Measurements from ENCODE around the gene PTPRU. TPM values are rescaled to one million over a fixed set of nuclear protein-coding genes. Genes with fewer than 3 reads are reported as not detected.

The PTPRU gene
- total RNA-seq, 1 experiment from 2014 or later, result 40.7 TPM

DNA sequence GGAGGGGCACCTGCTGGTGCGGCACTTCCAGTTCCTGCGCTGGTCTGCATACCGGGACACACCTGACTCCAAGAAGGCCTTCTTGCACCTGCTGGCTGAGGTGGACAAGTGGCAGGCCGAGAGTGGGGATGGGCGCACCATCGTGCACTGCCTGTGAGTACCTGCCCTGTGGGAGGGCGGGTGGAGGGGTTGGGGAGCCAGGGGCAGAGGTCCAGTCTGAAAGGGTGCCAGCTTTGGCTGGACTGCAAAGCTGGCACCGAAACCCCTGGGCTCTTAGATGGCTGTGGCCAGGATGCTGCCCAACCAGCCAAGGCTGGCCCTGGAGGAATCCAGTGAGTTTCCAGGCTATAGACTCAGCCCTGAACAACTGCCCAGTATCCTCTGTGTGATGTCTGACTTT, 87.3 kb downstream of the PTPRU start:
- POLR2A ChIA-PET, result no interaction called here
- Histone ChIP-seq H3K27me3 (ENCODE audit: insufficient read depth, low read length) (no peaks in the 10 kb centered on the region), H3K4me3 (replicated peaks in 1 of 2; ENCODE audit: low read depth in 1 of 2, low read length in 2 of 2) (no peak overlapping the region), H3K9me3 (ENCODE audit: control insufficient read depth in 1 of 2, insufficient read depth in 1 of 2, low read depth in 1 of 2, low read length in 2 of 2) (no peaks in the 10 kb centered on the region), H3K4me1 (ENCODE audit: control insufficient read depth in 1 of 2, insufficient read depth in 2 of 2, low read length in 2 of 2) (peaks cover 0 to 6% of the 10 kb centered on the region in 2 experiments; a peak in 1 of 4 replicates), H2AFZ (ENCODE audit: low read depth, low read length, poor library complexity, severe bottlenecking) (no peak overlapping the region), H3K9ac (ENCODE audit: low read length) (no peak overlapping the region), H3K36me3 (ENCODE audit: control insufficient read depth in 1 of 2, insufficient read depth in 2 of 2, low read length in 2 of 2) (0 out of 4 replicates have a peak, but pooled peaks cover 2 to 3% of the 10 kb centered on the region in 2 experiments), H4K20me1 (ENCODE audit: insufficient read depth) (no peaks in the 10 kb centered on the region), H3K9me2 (ENCODE audit: insufficient read depth) (no peaks in the 10 kb centered on the region), H3K79me2 (ENCODE audit: insufficient read depth, low read length) (no peaks in the 10 kb centered on the region), H3K27ac (ENCODE audit: low read depth, low read length) (no peak overlapping the region), H3K4me2 (ENCODE audit: low read length) (no peak overlapping the region)
- intact Hi-C loops (cut with micrococcal nuclease), result no loop called here
- RAD21 ChIA-PET (ENCODE audit: low non-redundant PET in 1 of 2, low total read pairs in 2 of 2, uncharacterized antibody in 2 of 2, unreplicated experiment in 2 of 2), result no interaction called here
- no peak for ATAC-seq
- no peak for DNase-seq (ENCODE audit: low read depth, low spot score)
- no TSS peak for BruUV-seq (replicated peaks)
- TF ChIP-seq POLR2AphosphoS5 (IDR thresholded peaks at IDR 0.05; ENCODE audit: low read depth, low read length), result no peak
- TF ChIP-seq EZH2 (IDR thresholded peaks at IDR 0.05), result no peak
- TF ChIP-seq, protein P1, sequence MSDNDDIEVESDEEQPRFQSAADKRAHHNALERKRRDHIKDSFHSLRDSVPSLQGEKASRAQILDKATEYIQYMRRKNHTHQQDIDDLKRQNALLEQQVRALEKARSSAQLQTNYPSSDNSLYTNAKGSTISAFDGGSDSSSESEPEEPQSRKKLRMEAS (IDR thresholded peaks at IDR 0.05), result no peak
- no peak for TF ChIP-seq SP1 (IDR thresholded peaks at IDR 0.05; ENCODE audit: low read depth)
- no peak for TF ChIP-seq TCF7L2 (IDR thresholded peaks at IDR 0.05; ENCODE audit: borderline replicate concordance, extremely low read depth, insufficient read depth, insufficient read length)
- TF ChIP-seq YY1 (IDR thresholded peaks at IDR 0.05; ENCODE audit: extremely low read depth, insufficient replicate concordance, low read depth, low read length), result no peak
- no peak for TF ChIP-seq SIN3A (IDR thresholded peaks at IDR 0.05; ENCODE audit: low read depth)
- TF ChIP-seq CEBPB (IDR thresholded peaks at IDR 0.05; ENCODE audit: low read depth), result no peak
- no peak for TF ChIP-seq ELF1 (IDR thresholded peaks at IDR 0.05; ENCODE audit: borderline replicate concordance, low read depth)
- TF ChIP-seq CTCF (IDR thresholded peaks at IDR 0.05 in 2 of 3, conservative IDR thresholded peaks at IDR 0.05 in 1 of 3; ENCODE audit: borderline replicate concordance in 1 of 3, insufficient read depth in 1 of 3, low read depth in 2 of 3, low read length in 2 of 3), result no peak
- no peak for TF ChIP-seq ZFX (IDR thresholded peaks at IDR 0.05)
- TF ChIP-seq, protein P2, sequence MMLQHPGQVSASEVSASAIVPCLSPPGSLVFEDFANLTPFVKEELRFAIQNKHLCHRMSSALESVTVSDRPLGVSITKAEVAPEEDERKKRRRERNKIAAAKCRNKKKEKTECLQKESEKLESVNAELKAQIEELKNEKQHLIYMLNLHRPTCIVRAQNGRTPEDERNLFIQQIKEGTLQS (IDR thresholded peaks at IDR 0.05), result no peak
- TF ChIP-seq JUND (IDR thresholded peaks at IDR 0.05), result no peak
- TF ChIP-seq POLR2A (IDR thresholded peaks at IDR 0.05; ENCODE audit: borderline replicate concordance, extremely low read depth, insufficient read depth, insufficient read length), result no peak
- TF ChIP-seq, protein P3, sequence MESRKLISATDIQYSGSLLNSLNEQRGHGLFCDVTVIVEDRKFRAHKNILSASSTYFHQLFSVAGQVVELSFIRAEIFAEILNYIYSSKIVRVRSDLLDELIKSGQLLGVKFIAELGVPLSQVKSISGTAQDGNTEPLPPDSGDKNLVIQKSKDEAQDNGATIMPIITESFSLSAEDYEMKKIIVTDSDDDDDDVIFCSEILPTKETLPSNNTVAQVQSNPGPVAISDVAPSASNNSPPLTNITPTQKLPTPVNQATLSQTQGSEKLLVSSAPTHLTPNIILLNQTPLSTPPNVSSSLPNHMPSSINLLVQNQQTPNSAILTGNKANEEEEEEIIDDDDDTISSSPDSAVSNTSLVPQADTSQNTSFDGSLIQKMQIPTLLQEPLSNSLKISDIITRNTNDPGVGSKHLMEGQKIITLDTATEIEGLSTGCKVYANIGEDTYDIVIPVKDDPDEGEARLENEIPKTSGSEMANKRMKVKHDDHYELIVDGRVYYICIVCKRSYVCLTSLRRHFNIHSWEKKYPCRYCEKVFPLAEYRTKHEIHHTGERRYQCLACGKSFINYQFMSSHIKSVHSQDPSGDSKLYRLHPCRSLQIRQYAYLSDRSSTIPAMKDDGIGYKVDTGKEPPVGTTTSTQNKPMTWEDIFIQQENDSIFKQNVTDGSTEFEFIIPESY (IDR thresholded peaks at IDR 0.05; ENCODE audit: extremely low read depth, insufficient replicate concordance, low read length), result no peak
- no peak for TF ChIP-seq CBX3 (IDR thresholded peaks at IDR 0.05; ENCODE audit: low read depth)
- no peak for TF ChIP-seq EZH2phosphoT487 (IDR thresholded peaks at IDR 0.05; ENCODE audit: borderline replicate concordance)
- no peak for TF ChIP-seq RAD21 (IDR thresholded peaks at IDR 0.05; ENCODE audit: low read depth)
- TF ChIP-seq, protein P4, sequence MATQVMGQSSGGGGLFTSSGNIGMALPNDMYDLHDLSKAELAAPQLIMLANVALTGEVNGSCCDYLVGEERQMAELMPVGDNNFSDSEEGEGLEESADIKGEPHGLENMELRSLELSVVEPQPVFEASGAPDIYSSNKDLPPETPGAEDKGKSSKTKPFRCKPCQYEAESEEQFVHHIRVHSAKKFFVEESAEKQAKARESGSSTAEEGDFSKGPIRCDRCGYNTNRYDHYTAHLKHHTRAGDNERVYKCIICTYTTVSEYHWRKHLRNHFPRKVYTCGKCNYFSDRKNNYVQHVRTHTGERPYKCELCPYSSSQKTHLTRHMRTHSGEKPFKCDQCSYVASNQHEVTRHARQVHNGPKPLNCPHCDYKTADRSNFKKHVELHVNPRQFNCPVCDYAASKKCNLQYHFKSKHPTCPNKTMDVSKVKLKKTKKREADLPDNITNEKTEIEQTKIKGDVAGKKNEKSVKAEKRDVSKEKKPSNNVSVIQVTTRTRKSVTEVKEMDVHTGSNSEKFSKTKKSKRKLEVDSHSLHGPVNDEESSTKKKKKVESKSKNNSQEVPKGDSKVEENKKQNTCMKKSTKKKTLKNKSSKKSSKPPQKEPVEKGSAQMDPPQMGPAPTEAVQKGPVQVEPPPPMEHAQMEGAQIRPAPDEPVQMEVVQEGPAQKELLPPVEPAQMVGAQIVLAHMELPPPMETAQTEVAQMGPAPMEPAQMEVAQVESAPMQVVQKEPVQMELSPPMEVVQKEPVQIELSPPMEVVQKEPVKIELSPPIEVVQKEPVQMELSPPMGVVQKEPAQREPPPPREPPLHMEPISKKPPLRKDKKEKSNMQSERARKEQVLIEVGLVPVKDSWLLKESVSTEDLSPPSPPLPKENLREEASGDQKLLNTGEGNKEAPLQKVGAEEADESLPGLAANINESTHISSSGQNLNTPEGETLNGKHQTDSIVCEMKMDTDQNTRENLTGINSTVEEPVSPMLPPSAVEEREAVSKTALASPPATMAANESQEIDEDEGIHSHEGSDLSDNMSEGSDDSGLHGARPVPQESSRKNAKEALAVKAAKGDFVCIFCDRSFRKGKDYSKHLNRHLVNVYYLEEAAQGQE (IDR thresholded peaks at IDR 0.05; ENCODE audit: low read depth), result no peak
- no peak for TF ChIP-seq EGR1 (IDR thresholded peaks at IDR 0.05; ENCODE audit: low read depth)
- CTCF ChIA-PET, result no interaction called here
